GM23338 (cell line): ENCODE measurements around the gene PVR. TPM values are rescaled to one million over a fixed set of nuclear protein-coding genes. Genes with fewer than 3 reads are reported as not detected.

Experiments used
- ATAC-seq: fragments of 200-7000 bp; cut with Tn5 transposase; 3 replicates; pipeline ENCODE4 v1.9.1; 2020
- DNase-seq: peaks from one replicate; pipeline ENCODE4 v3.0.0-alpha.2; 2015; ENCODE audit warnings: low spot score
- H2AFZ ChIP-seq: fragments of 200-600 bp; sonication (generic); 2 replicates; pipeline ENCODE4 v1.8.0; 2016; ENCODE audit warnings: antibody characterized with exemption, mild to moderate bottlenecking, moderate library complexity
- H3F3A ChIP-seq: fragments of 200-600 bp; sonication (generic); replicated peaks from 2 replicates; pipeline ENCODE4 v1.8.0; 2017; ENCODE audit warnings: antibody characterized with exemption, mixed run types, low read depth
- H3K27ac ChIP-seq: fragments of 200-600 bp; sonication (generic); 2 replicates; pipeline ENCODE4 v1.6.1; 2016; ENCODE audit warnings: low read depth
- H3K27me3 ChIP-seq: fragments of 200-600 bp; sonication (generic); 2 replicates; pipeline ENCODE4 v1.8.0; 2016; ENCODE audit warnings: mild to moderate bottlenecking, mixed run types, moderate library complexity; ENCODE audit not compliant: insufficient read depth
- H3K36me3 ChIP-seq: fragments of 200-600 bp; sonication (generic); 2 replicates; pipeline ENCODE4 v1.8.0; 2016; ENCODE audit warnings: mild to moderate bottlenecking; ENCODE audit not compliant: insufficient read depth
- H3K4me1 ChIP-seq: fragments of 200-600 bp; sonication (generic); 2 replicates; pipeline ENCODE4 v1.8.0; 2016; ENCODE audit warnings: mild to moderate bottlenecking, moderate library complexity; ENCODE audit not compliant: insufficient read depth
- H3K4me2 ChIP-seq: fragments of 200-600 bp; sonication (generic); 2 replicates; pipeline ENCODE4 v1.7.1; 2017; ENCODE audit warnings: mixed run types
- H3K4me3 ChIP-seq: fragments of 200-600 bp; sonication (generic); 2 replicates; pipeline ENCODE4 v1.6.1; 2016; ENCODE audit warnings: mixed run types
- H3K79me2 ChIP-seq: fragments of 200-600 bp; sonication (generic); replicated peaks from 2 replicates; pipeline ENCODE4 v1.8.0; 2017; ENCODE audit warnings: mild to moderate bottlenecking; ENCODE audit not compliant: insufficient read depth
- H3K9me2 ChIP-seq: fragments of 200-600 bp; sonication (generic); 2 replicates; pipeline ENCODE4 v1.8.0; 2017; ENCODE audit not compliant: insufficient read depth
- H4K20me1 ChIP-seq: fragments of 200-600 bp; sonication (generic); replicated peaks from 2 replicates; pipeline ENCODE4 v1.8.0; 2017; ENCODE audit warnings: mild to moderate bottlenecking; ENCODE audit not compliant: insufficient read depth
- H3K27ac Mint-ChIP-seq: 2 replicates; pipeline ENCODE4 v1.8.0; 2020; ENCODE audit warnings: inconsistent platforms, mild to moderate bottlenecking, moderate library complexity, mixed read lengths
- H3K27me3 Mint-ChIP-seq: 3 replicates; pipeline ENCODE4 v1.8.0; 2022; ENCODE audit warnings: low read depth, mild to moderate bottlenecking, moderate library complexity, mixed read lengths, inconsistent platforms; ENCODE audit not compliant: insufficient read depth, poor library complexity
- H3K36me3 Mint-ChIP-seq: 3 replicates; pipeline ENCODE4 v1.8.0; 2021; ENCODE audit warnings: low read depth, mild to moderate bottlenecking, inconsistent platforms, moderate library complexity, mixed read lengths
- H3K4me1 Mint-ChIP-seq: 3 replicates; pipeline ENCODE4 v1.8.0; 2020; ENCODE audit warnings: mild to moderate bottlenecking, inconsistent platforms, mixed read lengths
- H3K4me3 Mint-ChIP-seq: 3 replicates; pipeline ENCODE4 v1.8.0; 2021; ENCODE audit warnings: moderate library complexity, mild to moderate bottlenecking, inconsistent platforms, mixed read lengths
- H3K9me3 Mint-ChIP-seq: 3 replicates; pipeline ENCODE4 v1.8.0; 2020; ENCODE audit warnings: moderate library complexity, mild to moderate bottlenecking, inconsistent platforms, mixed read lengths
- EZH2 ChIP-seq: fragments of 200-600 bp; sonication (generic); IDR thresholded peaks from one replicate; pipeline ENCODE4 v1.8.0; 2017; ENCODE audit warnings: antibody characterized with exemption, mild to moderate bottlenecking, low read depth; ENCODE audit not compliant: unreplicated experiment
- JUNB ChIP-seq: IDR thresholded peaks from one replicate; pipeline ENCODE4 v1.6.1; 2016; ENCODE audit warnings: antibody characterized with exemption; ENCODE audit not compliant: unreplicated experiment
- NANOG ChIP-seq: IDR thresholded peaks from 2 replicates; pipeline ENCODE4 v1.6.1; 2016; ENCODE audit warnings: antibody characterized with exemption, borderline replicate concordance
- POLR2AphosphoS5 ChIP-seq: IDR thresholded peaks from 2 replicates; pipeline ENCODE4 v1.6.1; 2016; ENCODE audit warnings: antibody characterized with exemption, low read depth
- STAT1 ChIP-seq: IDR thresholded peaks from one replicate; pipeline ENCODE4 v1.6.1; 2016; ENCODE audit warnings: antibody characterized with exemption; ENCODE audit not compliant: unreplicated experiment
- ZNF331 ChIP-seq: fragments of 250-450 bp; sonication (Bioruptor Pico); IDR thresholded peaks from 2 replicates; pipeline ENCODE4 v1.5.0; 2020; ENCODE audit warnings: low read depth, mild to moderate bottlenecking, moderate library complexity
- ZNF462 ChIP-seq: fragments of 250-450 bp; sonication (Bioruptor Pico); IDR thresholded peaks from 2 replicates; pipeline ENCODE4 v1.5.0; 2020; ENCODE audit warnings: mild to moderate bottlenecking, moderate library complexity
- long read RNA-seq: library from polyadenylated mRNA; unstranded; transcript quantifications from one replicate; pipeline ENCODE4 v2.0.0, GENCODE V29; 2020; ENCODE audit not compliant: unreplicated experiment
- polyA plus RNA-seq: library from polyadenylated mRNA; unstranded; fragments of >200 nt; fragmentation: Nextera tagmentation; extraction: Ambion mirVana; gene quantifications from 2 replicates; pipeline ENCODE4 v1.2.1, GENCODE V29; 2016
- total RNA-seq: library from RNA; depleted of rRNA; stranded (reverse); fragments of >200 nt; shearing (Covaris generic); gene quantifications from 2 replicates; pipeline ENCODE4 v1.2.3, GENCODE V29; 2014; rRNA removed

Gene PVR
- total RNA-seq, result 15.0 and 19.0 TPM in 2 replicates
- polyA plus RNA-seq, result 3.6 and 4.8 TPM in 2 replicates
- long read RNA-seq, partial matches to known transcripts, result 0 of 1 reads
- long read RNA-seq, other reads (novel, unspliced or antisense), result 0 of 1 reads

- H3K27ac Mint-ChIP-seq, result peak within 1 kb of the TSS; percentile 56; the same call in 1 of the 2 replicates
- Histone ChIP-seq H3K4me2 (peak within 1 kb of the TSS; percentile 88), H4K20me1 (no peaks in the 10 kb centered on the region), H3K27ac (no peak within 1 kb of the TSS), H3K36me3 (peaks cover 7% of the 10 kb centered on the region; the same call in 1 of the 2 replicates), H3K4me3 (peak within 1 kb of the TSS; percentile 93), H3K9me2 (no peaks in the 10 kb centered on the region), H3K4me1 (peaks cover 3% of the 10 kb centered on the region; the same call in 1 of the 2 replicates), H2AFZ (peak within 1 kb of the TSS; percentile 96), H3F3A (no peaks in the 10 kb centered on the region; the same call in 1 of the 2 replicates), H3K79me2 (peaks cover 11% of the 10 kb centered on the region), H3K27me3 (peaks cover 15% of the 10 kb centered on the region)
- TF ChIP-seq POLR2AphosphoS5, result peak; percentile 65
- no peak for TF ChIP-seq ZNF331 (CRISPR knock-in tag)
- H3K4me3 Mint-ChIP-seq, result peak within 1 kb of the TSS; percentile 91
- peaks cover 8% of the 10 kb centered on the region; the same call in 1 of the 3 replicates for H3K36me3 Mint-ChIP-seq
- ATAC-seq (peak; percentile 91), DNase-seq (peak; percentile 75)
- H3K4me1 Mint-ChIP-seq, result peaks cover 4% of the 10 kb centered on the region; the same call in 2 of the 3 replicates
- no peaks in the 10 kb centered on the region; the same call in 2 of the 3 replicates for H3K9me3 Mint-ChIP-seq
- peaks cover 9% of the 10 kb centered on the region for H3K27me3 Mint-ChIP-seq
Measured at GRCh38 chr19:44643605-44644401, at the start of gene PVR. TSS of gene PVR (plus strand) at chr19:44643910. CDS start at chr19:44644097, 187 bp downstream.

- no peak for DNase-seq
- no peaks in the 10 kb centered on the region for H3K79me2 ChIP-seq
- no peak overlapping the region for H3K4me3 Mint-ChIP-seq
- peaks cover 13% of the 10 kb centered on the region; the same call in 2 of the 3 replicates for H3K4me1 Mint-ChIP-seq
- ATAC-seq, result no peak
- no peak overlapping the region for H3K4me2 ChIP-seq
- peaks cover 4% of the 10 kb centered on the region for H3F3A ChIP-seq
- no peak overlapping the region for H3K27ac Mint-ChIP-seq
- H3K27me3 Mint-ChIP-seq, result peaks cover 7% of the 10 kb centered on the region
- no peaks in the 10 kb centered on the region for H3K27me3 ChIP-seq
- peaks cover 18% of the 10 kb centered on the region for H3K9me2 ChIP-seq
- no peaks in the 10 kb centered on the region; the same call in 2 of the 3 replicates for H3K36me3 Mint-ChIP-seq
- H3K4me3 ChIP-seq, result no peak overlapping the region
- H3K27ac ChIP-seq, result no peak overlapping the region
- no peaks in the 10 kb centered on the region for H3K36me3 ChIP-seq
- peaks cover 12% of the 10 kb centered on the region; the same call in 2 of the 3 replicates for H3K9me3 Mint-ChIP-seq
- H2AFZ ChIP-seq, result no peak overlapping the region
- TF ChIP-seq JUNB (no peak), NANOG (no peak), STAT1 (no peak), EZH2 (no peak), ZNF462 (no peak), POLR2AphosphoS5 (no peak)
- H4K20me1 ChIP-seq, result no peaks in the 10 kb centered on the region
- H3K4me1 ChIP-seq, result peaks cover 11% of the 10 kb centered on the region
Measured at GRCh38 chr19:44596428-44597130, 47.1 kb upstream of the PVR start.
